Measurements from ENCODE around the gene APAF1. TPM values are rescaled to one million over a fixed set of nuclear protein-coding genes. Genes with fewer than 3 reads are reported as not detected.

Gene APAF1
- total and polyA plus RNA-seq, 2 of the 13 experiments (the other 11 are each of a cell fraction or from before 2014, with no cell fraction given): 6.0 to 13.0 TPM

DNA sequence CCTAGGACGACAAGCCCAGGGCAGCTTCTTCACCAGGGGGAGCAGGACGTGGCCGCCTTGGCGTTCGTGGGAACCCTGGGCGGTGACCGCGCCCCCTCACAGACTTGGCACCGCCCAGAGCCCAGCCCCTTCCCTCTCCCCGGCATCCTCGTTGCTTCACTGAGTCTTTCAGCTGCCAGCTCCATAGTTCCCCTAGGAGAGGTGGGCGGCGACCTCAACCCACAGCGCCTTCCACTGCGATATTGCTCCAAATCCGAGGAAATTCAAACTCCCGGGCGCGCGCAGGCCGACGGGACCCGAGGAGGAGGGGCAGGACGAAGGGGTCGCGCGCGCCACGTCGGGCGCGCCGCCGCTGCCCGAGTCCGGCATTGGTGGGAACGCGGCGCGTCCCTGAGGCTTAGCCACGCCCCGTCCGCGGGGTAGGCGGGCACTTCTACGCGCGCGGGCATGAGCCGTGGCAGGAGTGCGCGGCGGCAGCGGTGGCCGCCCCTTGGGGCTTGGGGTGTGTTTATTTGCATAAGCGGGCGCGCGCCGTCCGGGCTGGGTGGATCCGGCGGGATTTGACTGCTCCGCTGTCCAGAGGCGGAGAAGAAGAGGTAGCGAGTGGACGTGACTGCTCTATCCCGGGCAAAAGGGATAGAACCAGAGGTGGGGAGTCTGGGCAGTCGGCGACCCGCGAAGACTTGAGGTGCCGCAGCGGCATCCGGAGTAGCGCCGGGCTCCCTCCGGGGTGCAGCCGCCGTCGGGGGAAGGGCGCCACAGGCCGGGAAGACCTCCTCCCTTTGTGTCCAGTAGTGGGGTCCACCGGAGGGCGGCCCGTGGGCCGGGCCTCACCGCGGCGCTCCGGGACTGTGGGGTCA, at the start of gene APAF1, which contains the start of gene IKBIP (continued):
- TF ChIP-seq HOXD1 (CRISPR knock-in tag; IDR thresholded peaks at IDR 0.05) (no peak), MYC (CRISPR knock-in tag; IDR thresholded peaks at IDR 0.05; ENCODE audit: borderline replicate concordance) (peak; percentile 68; the same call in 1 of the 2 replicates), ZFX (CRISPR knock-in tag; IDR thresholded peaks at IDR 0.05; ENCODE audit: low read depth) (peak; percentile 47; the same call in 1 of the 2 replicates), HNRNPLL (IDR thresholded peaks at IDR 0.05; ENCODE audit: low read depth, low read length, poor library complexity, severe bottlenecking) (peak; percentile 62), TRIM24 (CRISPR knock-in tag; IDR thresholded peaks at IDR 0.05) (no peak), KLF16 (CRISPR knock-in tag; IDR thresholded peaks at IDR 0.05) (peak in 1 of 2 experiments; percentile 54; a peak in 2 of 4 replicates), CCDC6 (CRISPR knock-in tag; IDR thresholded peaks at IDR 0.05) (peak; percentile 91), SP1 (IDR thresholded peaks at IDR 0.05) (no peak), SP1 (CRISPR knock-in tag; IDR thresholded peaks at IDR 0.05) (peak; percentile 84), KDM5A (IDR thresholded peaks at IDR 0.05; ENCODE audit: borderline replicate concordance, low read length) (peak; percentile 85; the same call in 1 of the 2 replicates), TBP (CRISPR knock-in tag; IDR thresholded peaks at IDR 0.05) (no peak), MAFF (IDR thresholded peaks at IDR 0.05; ENCODE audit: low read depth, low read length) (no peak), GATAD1 (CRISPR knock-in tag; IDR thresholded peaks at IDR 0.05) (peak; percentile 86), ZSCAN31 (CRISPR knock-in tag; IDR thresholded peaks at IDR 0.05; ENCODE audit: low read depth) (peak; percentile 22), ZNF367 (CRISPR knock-in tag; IDR thresholded peaks at IDR 0.05; ENCODE audit: borderline replicate concordance) (no peak), KLF12 (CRISPR knock-in tag; IDR thresholded peaks at IDR 0.05; ENCODE audit: borderline replicate concordance) (peak; percentile 37; the same call in 1 of the 2 replicates), PCBP1 (IDR thresholded peaks at IDR 0.05; ENCODE audit: borderline replicate concordance, low read depth, low read length) (0 out of 2 replicates have a peak, but pooled peaks have one; percentile 63), ZNF776 (CRISPR knock-in tag; IDR thresholded peaks at IDR 0.05) (peak; percentile 93), ZBTB42 (CRISPR knock-in tag; IDR thresholded peaks at IDR 0.05) (0 out of 2 replicates have a peak, but pooled peaks have one; percentile 20), TSC22D2 (CRISPR knock-in tag; IDR thresholded peaks at IDR 0.05; ENCODE audit: borderline replicate concordance) (no peak)
- TF ChIP-seq, protein P1, sequence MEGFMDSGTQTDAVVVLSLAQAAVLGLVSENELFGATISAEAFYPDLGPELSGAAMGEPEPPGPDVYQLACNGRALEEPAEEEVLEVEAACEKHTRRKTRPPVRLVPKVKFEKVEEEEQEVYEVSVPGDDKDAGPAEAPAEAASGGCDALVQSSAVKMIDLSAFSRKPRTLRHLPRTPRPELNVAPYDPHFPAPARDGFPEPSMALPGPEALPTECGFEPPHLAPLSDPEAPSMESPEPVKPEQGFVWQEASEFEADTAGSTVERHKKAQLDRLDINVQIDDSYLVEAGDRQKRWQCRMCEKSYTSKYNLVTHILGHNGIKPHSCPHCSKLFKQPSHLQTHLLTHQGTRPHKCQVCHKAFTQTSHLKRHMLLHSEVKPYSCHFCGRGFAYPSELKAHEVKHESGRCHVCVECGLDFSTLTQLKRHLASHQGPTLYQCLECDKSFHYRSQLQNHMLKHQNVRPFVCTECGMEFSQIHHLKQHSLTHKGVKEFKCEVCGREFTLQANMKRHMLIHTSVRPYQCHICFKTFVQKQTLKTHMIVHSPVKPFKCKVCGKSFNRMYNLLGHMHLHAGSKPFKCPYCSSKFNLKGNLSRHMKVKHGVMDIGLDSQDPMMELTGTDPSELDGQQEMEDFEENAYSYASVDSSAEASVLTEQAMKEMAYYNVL (CRISPR knock-in tag; IDR thresholded peaks at IDR 0.05; ENCODE audit: borderline replicate concordance): 0 out of 2 replicates have a peak, but pooled peaks have one; percentile 62
- TF ChIP-seq, protein P2, sequence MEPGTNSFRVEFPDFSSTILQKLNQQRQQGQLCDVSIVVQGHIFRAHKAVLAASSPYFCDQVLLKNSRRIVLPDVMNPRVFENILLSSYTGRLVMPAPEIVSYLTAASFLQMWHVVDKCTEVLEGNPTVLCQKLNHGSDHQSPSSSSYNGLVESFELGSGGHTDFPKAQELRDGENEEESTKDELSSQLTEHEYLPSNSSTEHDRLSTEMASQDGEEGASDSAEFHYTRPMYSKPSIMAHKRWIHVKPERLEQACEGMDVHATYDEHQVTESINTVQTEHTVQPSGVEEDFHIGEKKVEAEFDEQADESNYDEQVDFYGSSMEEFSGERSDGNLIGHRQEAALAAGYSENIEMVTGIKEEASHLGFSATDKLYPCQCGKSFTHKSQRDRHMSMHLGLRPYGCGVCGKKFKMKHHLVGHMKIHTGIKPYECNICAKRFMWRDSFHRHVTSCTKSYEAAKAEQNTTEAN (CRISPR knock-in tag; conservative IDR thresholded peaks at IDR 0.05): peak; percentile 55; the same call in 1 of the 2 replicates
- TF ChIP-seq, protein P3, sequence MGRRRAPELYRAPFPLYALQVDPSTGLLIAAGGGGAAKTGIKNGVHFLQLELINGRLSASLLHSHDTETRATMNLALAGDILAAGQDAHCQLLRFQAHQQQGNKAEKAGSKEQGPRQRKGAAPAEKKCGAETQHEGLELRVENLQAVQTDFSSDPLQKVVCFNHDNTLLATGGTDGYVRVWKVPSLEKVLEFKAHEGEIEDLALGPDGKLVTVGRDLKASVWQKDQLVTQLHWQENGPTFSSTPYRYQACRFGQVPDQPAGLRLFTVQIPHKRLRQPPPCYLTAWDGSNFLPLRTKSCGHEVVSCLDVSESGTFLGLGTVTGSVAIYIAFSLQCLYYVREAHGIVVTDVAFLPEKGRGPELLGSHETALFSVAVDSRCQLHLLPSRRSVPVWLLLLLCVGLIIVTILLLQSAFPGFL (CRISPR knock-in tag; IDR thresholded peaks at IDR 0.05): no peak
- TF ChIP-seq, protein P4, sequence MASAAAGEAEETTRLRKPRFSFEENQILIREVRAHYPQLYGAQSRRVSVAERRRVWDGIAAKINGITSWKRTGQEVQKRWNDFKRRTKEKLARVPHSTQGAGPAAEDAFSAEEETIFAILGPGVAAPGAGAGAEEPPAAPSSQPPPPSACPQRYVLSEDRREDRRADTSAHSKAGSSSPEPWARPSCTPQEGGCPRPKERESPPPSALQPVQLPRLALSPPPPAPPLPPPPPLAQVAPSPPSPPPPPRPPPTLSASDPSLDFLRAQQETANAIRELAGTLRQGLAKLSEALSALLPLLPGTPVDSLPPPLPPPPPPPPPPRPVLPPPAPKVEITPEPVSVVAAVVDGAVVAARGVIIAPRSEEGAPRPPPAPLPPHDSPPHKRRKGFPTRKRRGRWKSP (CRISPR knock-in tag; IDR thresholded peaks at IDR 0.05): peak; percentile 17; the same call in 1 of the 2 replicates
